Activated CD8-positive, alpha-beta memory T cell treated with anti-CD3 and anti-CD28 coated beads, Interleukin-2, amount 50 U/mL, for 24 hours (primary cell): ENCODE measurements around the gene TMEM225.
"Not testable (repeated sequence)": the region's sequence is repeated elsewhere in the genome, so short reads cannot be mapped to it uniquely, and the experiment has no call there.

Experiments used
- DNase-seq: peaks from one replicate; pipeline ENCODE4 v3.0.0-alpha.2; 2020; ENCODE audit errors: extremely low read depth

The TMEM225 gene

GRCh38 chr11:123885570-123885969 lies at the start of gene TMEM225:
TMEM225 (minus strand) TSS chr11:123885670; CDS start chr11:123885425, 245 bp downstream.
- DNase-seq: no peak

GRCh38 chr11:123924027-123924426 lies 38.6 kb upstream of the TMEM225 start:
- DNase-seq: no peak

- DNase-seq: no peak
These were observed 35.5 kb upstream of the TMEM225 start for GRCh38 chr11:123920943-123921342.

- DNase-seq: no peak
These were observed 20.4 kb upstream of the TMEM225 start for GRCh38 chr11:123905826-123906225.

- DNase-seq: no peak
These were observed 19.5 kb upstream of the TMEM225 start for GRCh38 chr11:123904932-123905331.

- DNase-seq: no peak
These were observed 18.5 kb upstream of the TMEM225 start for GRCh38 chr11:123903932-123904331.

- no peak for DNase-seq
These were observed 16.4 kb upstream of the TMEM225 start, which contains the start of gene OR8D4 for GRCh38 chr11:123901867-123902266. OR8D4 (plus strand) TSS chr11:123902167; CDS start chr11:123906432, 4,265 bp downstream.

- DNase-seq: no peak
These were observed 14.3 kb upstream of the TMEM225 start for GRCh38 chr11:123899792-123900191.

- no peak for DNase-seq
These were observed 6.6 kb upstream of the TMEM225 start for GRCh38 chr11:123892031-123892430.

- DNase-seq: no peak
These were observed 4.6 kb downstream of the TMEM225 start for GRCh38 chr11:123880912-123881311.

GRCh38 chr11:123867795-123868194 lies 17.7 kb downstream of the TMEM225 start:
- not testable (repeated sequence) for DNase-seq

GRCh38 chr11:123865293-123865692 lies 20.2 kb downstream of the TMEM225 start:
- not testable (repeated sequence) for DNase-seq

- DNase-seq: no peak
These were observed 25.7 kb downstream of the TMEM225 start for GRCh38 chr11:123859731-123860130.

- DNase-seq: no peak
These were observed 29.0 kb downstream of the TMEM225 start for GRCh38 chr11:123856444-123856843.

GRCh38 chr11:123853038-123853437 lies 32.4 kb downstream of the TMEM225 start:
- DNase-seq: no peak

GRCh38 chr11:123852321-123852720 lies 33.1 kb downstream of the TMEM225 start:
- DNase-seq: no peak

GRCh38 chr11:123851110-123851509 lies 34.4 kb downstream of the TMEM225 start:
- DNase-seq: no peak

- no peak for DNase-seq
These were observed 44.3 kb downstream of the TMEM225 start for GRCh38 chr11:123841174-123841573.

- no peak for DNase-seq
These were observed 46.3 kb downstream of the TMEM225 start for GRCh38 chr11:123839131-123839530.

- DNase-seq: no peak
These were observed 46.8 kb downstream of the TMEM225 start for GRCh38 chr11:123838659-123839058.

GRCh38 chr11:123838199-123838598 lies 47.3 kb downstream of the TMEM225 start:
- DNase-seq: no peak

GRCh38 chr11:123833095-123833494 lies 52.4 kb downstream of the TMEM225 start:
- DNase-seq: no peak
